HG02678 (cell line): ENCODE results near the gene C16orf86.

Experiments used
- ATAC-seq: cut with Tn5 transposase; IDR thresholded peaks from one replicate; pipeline ENCODE4 v1.9.1; 2021; ENCODE audit warnings: mild to moderate bottlenecking, moderate library complexity; ENCODE audit not compliant: unreplicated experiment

The C16orf86 gene

GRCh38 chr16:67666559-67667452 is at the start of gene C16orf86, which contains the start of gene ENKD1:
Gene C16orf86 (plus strand): TSS chr16:67666814. CDS start chr16:67666971, 157 bp downstream.
Gene ENKD1 (minus strand): TSS chr16:67666750. CDS start chr16:67666442, 308 bp downstream.
- ATAC-seq, result peak; percentile 61

DNA sequence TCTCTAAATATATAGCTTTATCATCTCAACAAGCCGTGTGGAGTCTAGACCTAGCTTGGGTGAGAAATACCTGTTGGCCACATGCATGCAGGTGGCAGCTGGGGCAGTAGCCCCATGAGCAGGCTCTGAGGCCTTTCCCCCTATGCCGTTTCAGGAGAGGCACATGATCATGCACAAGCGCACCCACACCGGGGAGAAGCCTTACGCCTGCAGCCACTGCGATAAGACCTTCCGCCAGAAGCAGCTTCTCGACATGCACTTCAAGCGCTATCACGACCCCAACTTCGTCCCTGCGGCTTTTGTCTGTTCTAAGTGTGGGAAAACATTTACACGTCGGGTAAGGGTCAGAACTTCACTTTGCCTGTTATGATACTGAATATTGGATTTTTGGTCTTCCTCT is 38.4 kb upstream of the C16orf86 start:
- no peak for ATAC-seq

GRCh38 chr16:67632415-67633172 is 34.0 kb upstream of the C16orf86 start:
- ATAC-seq, result no peak

DNA sequence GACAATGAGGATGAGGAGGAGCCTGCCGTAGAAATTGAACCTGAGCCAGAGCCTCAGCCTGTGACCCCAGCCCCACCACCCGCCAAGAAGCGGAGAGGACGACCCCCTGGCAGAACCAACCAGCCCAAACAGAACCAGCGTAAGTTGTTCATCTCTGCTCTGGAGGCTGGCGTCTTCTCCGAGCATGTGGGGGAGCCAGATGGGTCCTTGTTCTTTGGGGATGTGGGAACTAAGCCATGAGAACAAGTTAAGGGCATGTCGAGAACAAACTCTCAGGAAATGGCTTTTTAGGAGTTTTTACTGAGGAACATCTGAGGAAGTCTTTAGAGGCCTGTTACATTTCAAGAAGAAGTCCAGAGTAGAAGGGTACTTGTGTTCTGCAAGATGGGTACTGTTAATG is 29.9 kb upstream of the C16orf86 start:
- ATAC-seq, result no peak

DNA sequence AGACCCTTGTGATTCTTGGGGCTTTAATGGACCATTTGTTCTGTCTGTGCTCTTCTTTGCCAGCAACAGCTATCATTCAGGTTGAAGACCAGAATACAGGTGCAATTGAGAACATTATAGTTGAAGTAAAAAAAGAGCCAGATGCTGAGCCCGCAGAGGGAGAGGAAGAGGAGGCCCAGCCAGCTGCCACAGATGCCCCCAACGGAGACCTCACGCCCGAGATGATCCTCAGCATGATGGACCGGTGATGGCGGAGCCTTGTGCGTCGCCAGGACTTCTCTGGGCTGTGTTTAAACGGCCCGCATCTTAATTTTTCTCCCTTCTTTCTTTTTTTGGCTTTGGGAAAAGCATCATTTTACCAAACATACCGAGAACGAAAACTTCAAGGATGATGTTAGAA is 29.0 kb upstream of the C16orf86 start:
- ATAC-seq, result no peak

- ATAC-seq, result no peak
These were observed 24.6 kb upstream of the C16orf86 start for GRCh38 chr16:67641779-67642708.

GRCh38 chr16:67644038-67644437 is 22.6 kb upstream of the C16orf86 start:
- ATAC-seq, result no peak

- peak; percentile 20 for ATAC-seq
These were observed 21.1 kb upstream of the C16orf86 start for GRCh38 chr16:67645397-67646121.

DNA sequence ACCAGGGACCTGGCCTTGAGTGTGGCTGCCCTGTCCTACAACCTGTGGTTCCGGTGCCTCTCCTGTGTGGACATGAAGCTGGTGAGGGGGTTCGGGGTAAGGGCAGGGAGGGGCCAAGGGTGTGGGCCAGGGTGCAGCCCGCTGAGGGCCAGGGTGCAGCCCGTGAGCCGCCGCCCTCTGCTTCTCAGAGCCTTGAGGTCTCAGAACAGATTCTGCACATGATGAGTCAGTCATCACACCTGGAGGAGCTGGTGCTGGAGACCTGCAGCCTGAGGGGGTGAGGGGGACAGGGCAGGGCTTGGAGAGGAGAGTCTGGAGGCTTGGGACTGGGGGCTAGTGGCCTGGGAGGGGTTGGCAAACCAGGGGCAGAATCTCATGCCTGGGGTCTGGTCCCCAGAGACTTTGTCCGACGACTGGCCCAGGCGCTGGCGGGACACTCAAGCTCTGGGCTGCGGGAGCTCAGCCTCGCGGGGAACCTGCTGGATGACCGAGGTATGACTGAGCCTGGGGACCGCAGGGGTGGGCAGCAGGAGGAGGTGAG is 19.4 kb upstream of the C16orf86 start:
- no peak for ATAC-seq

DNA sequence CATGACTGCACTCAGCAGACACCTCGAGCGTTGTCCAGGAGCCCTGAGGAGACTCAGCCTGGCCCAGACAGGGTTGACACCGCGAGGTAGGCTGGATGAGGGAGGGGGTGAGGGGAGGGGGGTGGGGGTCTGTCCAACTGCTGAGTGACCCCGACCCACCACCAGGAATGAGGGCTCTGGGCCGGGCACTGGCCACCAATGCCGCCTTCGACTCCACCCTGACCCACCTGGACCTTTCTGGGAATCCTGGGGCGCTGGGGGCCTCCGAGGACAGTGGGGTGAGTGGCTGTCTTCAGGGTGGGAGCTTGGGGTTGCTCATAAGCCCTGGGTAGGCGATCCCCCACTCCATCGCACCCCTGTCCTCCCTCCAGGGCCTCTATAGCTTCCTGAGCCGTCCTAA is 18.9 kb upstream of the C16orf86 start:
- ATAC-seq, result no peak

- ATAC-seq, result no peak
These were observed 18.4 kb upstream of the C16orf86 start for GRCh38 chr16:67648088-67648763.

DNA sequence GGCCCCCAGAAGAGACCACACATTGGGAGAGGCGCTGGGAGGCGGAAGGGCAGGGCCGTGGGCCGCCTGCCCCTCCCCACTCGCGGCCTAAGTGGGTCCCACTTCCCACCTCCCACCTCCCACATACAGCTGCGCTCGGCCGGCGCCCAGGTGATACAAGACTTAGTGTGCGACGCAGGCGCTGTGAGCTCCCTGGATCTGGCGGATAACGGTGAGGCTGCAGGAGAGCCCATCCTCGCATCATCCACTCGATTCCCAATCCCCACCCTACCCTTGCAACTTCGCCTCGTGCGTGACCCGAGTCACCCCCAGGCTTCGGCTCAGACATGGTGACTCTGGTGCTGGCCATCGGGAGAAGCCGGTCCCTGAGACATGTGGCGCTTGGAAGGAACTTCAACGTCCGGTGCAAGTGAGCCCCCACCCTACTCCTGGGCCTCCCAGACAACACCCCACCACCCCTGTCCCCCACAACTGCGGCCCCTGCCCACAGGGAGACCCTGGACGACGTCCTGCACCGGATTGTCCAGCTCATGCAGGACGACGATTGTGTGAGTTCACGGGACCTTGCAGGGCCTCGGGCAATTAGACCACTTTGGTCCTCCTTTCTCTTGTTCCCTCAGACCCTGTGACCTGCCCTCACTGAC is 17.7 kb upstream of the C16orf86 start:
- ATAC-seq, result no peak

DNA sequence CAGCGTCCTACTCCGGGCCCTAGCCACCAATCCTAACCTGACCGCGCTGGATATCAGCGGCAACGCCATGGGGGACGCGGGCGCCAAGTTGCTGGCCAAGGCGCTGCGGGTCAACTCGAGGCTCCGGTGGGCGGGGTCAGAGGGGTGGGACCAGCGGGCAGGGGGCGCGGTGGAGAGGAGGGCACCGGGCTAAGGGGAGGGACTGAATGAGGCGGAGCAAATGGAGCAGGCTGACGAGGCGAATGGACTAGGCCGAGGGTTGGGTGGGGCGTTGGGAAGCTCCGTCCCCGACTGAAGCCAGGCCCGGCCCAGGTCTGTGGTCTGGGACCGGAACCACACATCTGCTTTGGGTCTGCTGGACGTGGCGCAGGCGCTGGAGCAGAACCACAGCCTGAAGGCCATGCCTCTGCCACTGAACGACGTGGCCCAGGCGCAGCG is 17.1 kb upstream of the C16orf86 start:
- no peak for ATAC-seq

GRCh38 chr16:67650023-67650422 is 16.6 kb upstream of the C16orf86 start:
- no peak for ATAC-seq

GRCh38 chr16:67651039-67651438 is 15.6 kb upstream of the C16orf86 start:
- ATAC-seq, result no peak

GRCh38 chr16:67651847-67652246 is 14.8 kb upstream of the C16orf86 start:
- ATAC-seq, result no peak

- no peak for ATAC-seq
These were observed 14.0 kb upstream of the C16orf86 start for GRCh38 chr16:67652578-67653127.

GRCh38 chr16:67653128-67653788 is 13.4 kb upstream of the C16orf86 start:
- no peak for ATAC-seq
